KG1 (cell line): ENCODE measurements around the gene TTC16.
A peak's percentile ranks its signal among the peaks of the same experiment; 100 is the strongest.

Experiments used
- DNase-seq: peaks from one replicate; lab custom pipeline; 2025; lab: John Stamatoyannopoulos, UW

Gene TTC16, protein sequence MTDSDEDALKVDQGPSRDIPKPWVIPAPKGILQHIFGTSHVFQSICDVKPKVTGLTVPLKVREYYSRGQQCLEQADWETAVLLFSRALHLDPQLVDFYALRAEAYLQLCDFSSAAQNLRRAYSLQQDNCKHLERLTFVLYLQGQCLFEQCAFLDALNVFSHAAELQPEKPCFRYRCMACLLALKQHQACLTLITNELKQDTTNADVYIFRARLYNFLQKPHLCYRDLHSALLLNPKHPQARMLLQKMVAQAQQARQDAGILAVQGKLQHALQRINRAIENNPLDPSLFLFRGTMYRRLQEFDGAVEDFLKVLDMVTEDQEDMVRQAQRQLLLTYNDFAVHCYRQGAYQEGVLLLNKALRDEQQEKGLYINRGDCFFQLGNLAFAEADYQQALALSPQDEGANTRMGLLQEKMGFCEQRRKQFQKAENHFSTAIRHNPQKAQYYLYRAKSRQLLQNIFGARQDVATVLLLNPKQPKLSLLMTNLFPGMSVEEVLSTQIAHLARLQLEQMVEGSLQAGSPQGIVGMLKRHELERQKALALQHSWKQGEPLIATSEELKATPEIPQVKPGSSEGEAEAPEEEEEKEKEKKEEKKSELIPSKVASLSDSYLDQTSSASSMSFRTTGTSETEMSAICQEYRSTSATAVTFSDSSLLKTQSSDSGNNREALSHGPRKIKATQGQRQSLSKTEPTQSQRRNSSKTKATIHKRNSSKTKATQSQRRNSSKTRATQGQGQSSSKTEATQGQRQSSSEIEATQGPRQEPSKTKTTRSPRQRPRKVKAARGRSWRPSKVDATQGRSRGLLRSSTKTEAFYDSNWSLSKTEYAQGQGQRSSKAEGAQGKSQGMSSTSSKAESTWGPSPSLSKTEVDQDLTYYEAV

DNA sequence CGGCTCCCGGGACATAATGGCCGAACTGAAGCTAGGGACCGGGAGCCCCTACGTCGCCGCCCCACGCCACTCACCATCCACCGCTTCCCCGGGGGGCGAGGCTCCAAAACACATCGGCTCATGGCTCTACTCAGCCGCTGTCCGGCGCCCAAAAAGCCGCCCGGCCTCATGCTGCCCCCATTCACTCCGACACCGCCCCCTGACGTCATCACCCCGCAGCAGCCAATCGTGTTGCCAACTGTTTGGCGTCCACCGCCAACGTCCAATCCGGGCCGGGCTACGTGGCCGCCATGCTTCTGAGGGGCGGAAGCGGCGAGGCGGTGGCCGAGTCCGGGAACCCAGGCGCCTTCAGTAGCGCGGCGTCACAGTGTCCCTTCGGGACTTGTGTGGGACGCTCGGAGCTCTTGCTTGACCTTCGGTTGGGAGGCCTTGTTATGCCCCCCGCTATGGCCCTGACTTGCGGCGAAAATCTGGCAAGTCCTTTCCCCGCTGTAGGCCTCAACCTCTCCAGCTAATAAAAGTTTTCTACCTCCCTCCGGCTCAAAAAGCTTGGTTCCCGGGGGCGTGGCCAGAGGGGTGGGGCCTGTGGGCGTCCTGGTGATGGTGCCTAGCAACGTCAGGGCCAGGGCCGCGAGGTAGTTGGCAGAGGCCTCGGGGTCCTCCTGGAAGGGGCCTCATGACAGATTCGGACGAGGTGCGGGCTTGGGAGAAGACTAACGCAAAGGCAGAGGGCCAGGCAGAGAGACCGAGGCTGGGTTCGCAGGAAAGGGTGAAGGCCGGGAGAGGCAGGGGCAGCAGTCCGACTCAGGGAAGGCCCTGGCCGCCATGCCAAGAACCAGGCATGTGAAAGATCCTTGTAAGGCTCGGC is at the start of gene TTC16, which contains the start of gene PTRH1:
Gene TTC16, plus strand, starts transcription at position 610 of the 868 bp plus-strand sequence. Its CDS starts 67 bp downstream, at position 677.
Gene PTRH1, minus strand, starts transcription at position 194 of the 868 bp plus-strand sequence. Its CDS starts 24 bp downstream, at position 170.
- peak; percentile 94 for DNase-seq

DNA sequence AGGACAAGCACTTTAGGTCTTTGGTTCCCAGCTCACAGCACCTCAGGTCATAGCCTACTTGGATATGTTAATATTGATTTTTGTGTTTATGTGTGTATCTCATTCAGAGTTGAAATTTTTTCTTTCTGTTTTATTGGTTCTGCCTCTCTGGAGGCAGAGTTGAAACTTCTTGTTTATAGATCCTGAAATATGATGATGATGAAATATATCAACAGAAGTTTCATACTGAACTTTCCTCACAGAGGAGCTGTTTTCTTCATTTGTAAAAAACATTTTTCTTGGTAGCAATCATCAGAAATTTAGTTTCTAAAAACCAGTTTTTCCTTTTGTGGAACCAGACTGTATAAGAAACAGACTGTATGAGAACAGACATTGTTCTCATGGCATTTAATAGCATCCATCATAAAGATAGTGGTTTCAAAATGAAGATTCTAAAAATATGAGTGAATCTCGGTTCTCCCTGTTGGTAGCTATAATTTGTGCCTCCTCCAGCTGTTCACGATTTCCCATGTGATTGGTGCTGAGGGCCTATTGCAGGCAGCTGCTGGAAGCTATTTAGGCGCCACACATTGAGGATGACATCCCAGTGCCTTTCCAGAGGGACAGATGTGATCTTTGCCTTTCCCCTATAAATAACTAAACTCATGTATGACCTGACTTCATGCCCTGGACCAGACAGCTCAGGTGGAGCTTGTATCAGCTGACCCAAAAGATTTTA is 48.6 kb upstream of the TTC16 start:
- DNase-seq = no peak

DNA sequence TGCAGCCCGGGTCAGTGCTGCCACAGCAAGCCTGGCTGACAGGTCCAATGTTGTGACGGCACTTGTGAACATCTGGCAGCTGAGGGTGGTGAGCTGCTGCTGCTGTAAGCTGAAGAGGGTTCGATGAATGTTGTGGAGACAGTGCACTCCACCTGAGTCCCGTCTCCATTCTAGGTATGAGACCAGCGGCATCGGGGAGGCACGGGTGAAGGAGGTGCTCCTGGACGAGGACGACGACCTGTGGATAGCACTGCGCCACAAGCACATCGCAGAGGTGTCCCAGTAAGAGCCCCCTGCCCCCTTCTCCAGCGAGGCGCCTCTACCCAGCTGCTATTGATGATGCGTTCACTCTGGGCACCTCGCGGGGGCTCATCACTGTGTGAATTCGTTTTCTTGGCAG is 48.0 kb upstream of the TTC16 start:
- DNase-seq = no peak

DNA sequence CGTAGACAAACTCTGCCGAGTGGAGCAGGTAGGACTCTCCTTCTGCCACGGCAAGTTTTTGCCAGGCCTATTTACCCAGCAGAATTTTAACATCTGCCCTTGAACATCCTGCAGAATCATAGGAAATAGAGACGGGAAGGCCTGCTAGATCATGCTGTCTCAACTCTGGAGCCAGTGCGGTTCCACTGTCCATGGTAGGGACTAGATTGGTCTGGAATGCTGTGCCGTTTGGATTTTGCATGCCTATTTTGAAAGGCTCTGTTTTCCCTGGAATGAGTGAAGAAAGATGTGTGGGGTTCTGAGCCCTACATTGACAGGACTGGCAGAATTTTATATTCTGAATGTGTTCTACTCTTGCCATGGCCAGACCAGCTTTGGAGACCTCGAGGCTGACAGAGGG is 42.6 kb upstream of the TTC16 start:
- DNase-seq = no peak

DNA sequence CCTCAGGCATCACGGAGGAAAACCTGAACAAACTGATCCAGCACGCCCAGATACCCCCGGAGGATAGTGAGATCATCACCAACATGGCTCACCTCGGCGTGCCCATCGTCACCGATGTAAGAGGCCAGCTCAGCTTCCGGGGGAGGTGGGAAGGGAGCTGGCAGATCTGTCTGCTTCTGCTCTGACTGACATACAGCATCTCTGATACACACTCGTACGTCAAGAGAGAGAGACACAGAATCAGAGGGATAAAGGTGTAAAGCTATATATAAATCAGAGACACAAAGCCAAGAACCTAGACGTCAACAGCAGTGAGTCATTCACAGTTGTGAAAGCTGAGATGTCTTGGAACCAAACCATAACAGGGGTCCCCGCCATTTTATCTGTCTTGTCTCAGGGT is 39.2 kb upstream of the TTC16 start:
- DNase-seq = no peak

DNA sequence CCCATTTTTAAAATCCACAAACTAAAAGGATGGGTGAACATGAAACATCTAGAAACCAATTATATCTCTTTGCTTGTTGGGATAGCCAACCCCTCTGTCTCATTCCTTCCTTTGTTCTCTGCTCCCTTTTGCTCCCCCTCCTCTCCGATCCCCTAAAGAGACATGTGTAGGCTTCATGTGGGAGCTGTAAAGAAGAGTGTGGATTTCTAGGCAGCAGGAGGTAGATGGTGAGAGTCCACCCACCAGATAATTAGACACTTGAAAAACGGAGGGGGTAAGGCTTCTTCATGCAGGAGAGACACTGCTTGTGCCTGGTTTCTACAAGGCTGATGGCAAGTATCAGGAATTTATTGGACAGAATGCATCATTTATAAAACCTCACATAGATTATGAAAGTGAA is 36.4 kb upstream of the TTC16 start:
- DNase-seq = no peak

DNA sequence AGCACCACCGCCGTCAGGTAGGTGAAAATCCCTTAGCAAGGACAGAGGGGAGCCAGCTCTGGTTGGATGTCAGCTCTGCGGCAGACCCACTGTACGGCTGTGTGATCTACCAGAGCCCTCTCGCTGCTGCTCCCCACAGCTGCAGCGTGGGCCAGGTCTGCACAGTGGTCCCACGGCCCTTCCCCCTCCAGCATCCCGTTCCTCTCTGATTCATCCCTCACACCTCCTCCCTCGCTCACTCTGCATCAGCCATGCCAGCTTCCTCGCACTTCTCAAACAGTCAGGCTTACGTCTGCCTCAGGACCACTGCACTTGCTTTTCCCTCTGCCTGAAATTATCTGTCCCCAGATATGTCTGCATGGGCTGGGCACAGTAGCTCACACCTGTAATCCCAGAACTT is 35.7 kb upstream of the TTC16 start:
- no peak for DNase-seq

DNA sequence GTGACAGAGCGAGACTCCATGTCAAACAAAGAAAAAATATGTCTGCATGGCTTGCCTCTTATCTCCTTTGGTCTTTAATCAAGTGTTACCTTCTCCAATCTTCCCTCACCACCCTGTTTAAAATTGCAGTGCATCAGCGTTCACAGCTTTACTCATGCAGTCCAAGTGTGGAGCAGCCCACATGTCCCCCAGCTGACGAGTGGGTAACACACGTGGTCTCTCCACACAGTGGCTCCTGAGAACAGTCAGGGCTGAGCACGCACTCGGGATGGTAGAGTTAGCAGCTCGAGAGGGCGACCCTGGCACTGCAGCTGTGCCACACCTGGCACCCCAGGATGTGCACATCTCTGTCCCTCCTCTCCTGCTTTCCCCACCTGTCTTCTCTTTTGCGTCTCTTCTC is 35.0 kb upstream of the TTC16 start:
- no peak for DNase-seq

DNA sequence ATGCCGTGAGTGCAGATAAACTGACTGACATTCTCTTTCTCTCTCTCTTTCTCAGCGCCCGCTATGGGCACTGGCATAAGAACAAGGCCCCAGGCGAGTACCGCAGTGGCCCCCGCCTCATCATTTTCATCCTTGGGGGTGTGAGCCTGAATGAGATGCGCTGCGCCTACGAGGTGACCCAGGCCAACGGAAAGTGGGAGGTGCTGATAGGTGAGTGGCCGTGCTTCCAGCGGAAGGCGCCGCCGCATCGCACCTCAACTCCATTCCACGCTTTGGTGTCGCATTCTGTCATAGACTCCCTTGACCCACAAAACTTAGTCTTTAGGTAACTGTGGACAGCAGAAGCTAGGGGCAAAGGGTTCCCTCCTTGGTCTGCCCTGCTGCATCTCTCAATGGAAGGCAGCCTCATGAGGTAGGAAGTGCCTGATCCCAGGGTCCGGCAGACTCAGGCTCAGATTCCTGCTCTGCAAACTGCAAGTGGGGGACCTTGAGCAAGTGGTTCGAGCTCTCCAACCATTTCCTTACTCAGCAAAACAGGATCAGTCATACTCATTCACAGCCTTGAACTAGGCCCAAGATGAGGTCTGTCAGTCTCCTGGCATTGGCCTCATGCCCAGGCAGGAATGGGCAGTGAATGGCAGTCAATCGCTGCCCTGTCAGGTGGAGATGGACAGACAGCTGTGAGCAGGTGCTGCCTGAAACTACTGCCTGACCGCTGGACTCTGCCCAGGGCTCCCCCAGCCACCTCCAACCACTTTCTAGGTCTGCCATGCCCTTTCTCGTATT is 33.3 kb upstream of the TTC16 start:
- no peak for DNase-seq

DNA sequence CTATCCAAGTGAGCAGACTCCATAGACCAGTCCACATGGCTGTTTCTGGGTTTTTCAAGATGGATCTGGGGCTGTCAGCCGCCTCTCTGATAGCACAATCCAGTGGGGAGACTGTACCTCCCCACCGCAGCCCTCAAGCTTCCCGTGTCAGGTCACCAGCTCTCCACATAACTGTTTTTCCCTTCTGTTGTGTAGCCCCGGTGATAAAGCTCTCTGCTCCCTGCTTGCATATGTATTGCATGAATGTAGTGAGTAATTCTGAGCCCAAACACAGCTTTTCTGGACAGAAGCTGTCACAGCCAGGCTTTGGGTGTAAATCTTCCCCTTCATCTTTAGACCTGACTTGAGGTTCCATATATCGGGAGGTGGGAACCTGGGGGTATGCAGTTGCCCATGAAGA is 32.2 kb upstream of the TTC16 start:
- DNase-seq = no peak

DNA sequence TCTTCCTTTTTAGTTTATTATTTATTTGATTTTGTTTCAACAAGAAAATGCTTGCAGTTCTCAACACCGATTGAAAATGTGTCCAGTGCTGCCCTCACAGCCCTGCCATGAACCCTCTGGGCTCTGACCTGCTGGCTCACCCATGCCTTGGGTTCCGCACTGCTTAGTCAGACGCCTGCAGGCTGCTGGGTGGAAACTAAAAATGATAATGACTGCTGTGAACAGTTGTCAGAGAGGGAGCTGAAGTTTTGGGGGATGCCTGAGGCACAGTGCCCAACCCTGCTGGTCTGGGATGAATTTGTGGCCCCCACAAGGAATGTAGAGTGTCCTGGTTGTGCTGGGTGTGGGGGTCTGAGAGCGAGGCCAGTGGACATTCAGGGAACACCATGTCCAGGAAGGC is 31.3 kb upstream of the TTC16 start:
- DNase-seq = no peak

DNA sequence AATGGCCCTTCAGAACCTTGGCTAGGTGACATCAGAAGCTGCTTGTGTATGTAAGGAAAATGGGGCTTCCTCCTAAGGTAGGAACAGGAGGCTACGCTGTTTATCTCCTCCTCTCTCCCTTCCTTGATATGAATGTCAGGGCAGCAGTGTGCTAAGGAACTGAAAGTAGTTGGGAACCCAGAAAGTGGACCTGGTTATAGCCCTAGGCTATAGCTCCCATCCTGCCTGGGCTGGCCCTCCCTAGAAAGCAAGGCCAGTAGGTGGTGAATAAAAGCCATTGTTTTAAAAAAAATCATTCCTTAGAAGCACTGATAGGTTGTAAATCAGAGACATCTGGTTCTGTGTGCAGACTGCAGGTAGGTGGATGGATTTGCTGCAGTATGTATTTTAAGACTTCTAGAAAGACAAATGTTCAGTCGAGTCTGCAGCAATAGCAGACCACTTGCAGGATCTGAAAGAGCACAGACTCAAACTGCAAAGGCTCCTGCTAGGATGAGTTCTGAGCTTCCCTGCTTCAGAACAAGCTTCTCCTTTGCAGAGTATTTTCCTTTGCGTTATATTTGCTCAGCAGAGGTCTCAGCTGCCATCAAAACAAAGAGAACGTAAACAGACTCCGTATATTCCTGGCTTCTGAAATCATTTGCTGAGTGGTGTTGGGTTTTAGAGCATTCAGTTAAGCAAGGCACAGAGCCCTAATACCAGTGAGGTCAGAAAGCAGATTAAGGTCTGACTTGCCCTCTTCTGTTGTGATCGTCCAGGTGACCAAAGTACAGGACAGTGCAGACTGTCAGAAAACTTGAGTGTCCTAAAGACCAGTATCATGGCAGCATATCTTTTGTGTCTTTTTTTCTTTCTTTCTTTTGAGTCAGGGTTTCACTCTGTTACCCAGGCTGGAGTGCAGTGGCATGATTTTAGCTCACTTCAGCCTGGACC is 29.2 kb upstream of the TTC16 start:
- DNase-seq = no peak

DNA sequence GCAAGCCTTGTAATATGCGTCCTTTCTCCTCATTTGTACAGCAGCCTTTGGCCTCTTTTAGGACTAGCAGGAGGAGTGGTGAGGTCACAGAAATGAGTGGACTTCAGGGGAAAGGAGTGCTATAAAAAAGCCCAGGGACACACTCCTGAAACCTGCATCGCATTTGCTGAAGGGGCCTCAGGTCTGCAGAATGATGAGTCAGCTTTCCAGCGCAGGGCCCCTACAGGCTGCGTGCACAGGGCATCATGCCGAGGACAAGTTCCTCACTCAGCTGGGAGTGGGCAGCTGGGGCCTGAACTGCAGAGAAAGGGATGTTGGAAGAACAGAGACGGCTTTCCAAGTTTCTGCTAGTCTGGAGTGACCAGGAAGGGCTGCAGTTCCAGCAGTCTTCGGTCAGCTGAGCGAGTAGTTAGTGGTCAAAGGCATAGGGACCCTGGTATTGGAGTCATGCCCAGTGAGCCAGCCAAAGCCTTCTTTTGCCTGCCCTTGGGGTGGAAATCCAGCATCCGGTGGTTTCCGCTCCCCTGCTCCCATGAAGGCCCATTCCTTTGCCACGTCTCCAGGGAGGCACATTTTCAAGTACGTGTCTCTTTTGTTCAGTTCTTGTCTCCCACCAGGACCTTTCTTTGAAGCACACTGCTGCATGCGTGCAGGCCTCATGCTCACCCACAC is 26.4 kb upstream of the TTC16 start:
- DNase-seq = no peak

DNA sequence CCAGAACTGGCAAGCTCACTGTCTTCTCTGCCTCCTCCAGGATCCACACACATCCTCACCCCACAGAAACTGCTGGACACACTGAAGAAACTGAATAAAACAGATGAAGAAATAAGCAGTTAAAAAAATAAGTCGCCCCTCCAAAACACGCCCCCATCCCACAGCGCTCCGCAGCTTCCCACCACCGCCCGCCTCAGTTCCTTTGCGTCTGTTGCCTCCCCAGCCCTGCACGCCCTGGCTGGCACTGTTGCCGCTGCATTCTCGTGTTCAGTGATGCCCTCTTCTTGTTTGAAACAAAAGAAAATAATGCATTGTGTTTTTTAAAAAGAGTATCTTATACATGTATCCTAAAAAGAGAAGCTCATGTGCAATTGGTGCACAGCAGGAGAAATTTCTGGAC is 25.1 kb upstream of the TTC16 start:
- no peak for DNase-seq

DNA sequence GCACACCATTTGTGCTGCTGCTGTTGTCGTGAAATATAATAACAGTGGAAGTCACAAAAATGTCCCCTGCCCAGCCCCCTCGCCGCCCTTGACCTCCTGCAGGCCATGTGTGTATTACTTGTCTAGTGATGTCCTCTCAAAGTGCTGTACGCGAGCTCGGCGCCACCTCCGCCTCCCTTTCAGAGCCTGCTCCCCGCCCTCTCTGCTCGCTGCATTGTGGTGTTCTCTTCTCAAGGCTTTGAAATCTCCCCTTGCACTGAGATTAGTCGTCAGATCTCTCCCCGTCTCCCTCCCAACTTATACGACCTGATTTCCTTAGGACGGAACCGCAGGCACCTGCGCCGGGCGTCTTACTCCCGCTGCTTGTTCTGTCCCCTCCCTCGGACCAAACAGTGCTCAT is 23.8 kb upstream of the TTC16 start:
- no peak for DNase-seq

DNA sequence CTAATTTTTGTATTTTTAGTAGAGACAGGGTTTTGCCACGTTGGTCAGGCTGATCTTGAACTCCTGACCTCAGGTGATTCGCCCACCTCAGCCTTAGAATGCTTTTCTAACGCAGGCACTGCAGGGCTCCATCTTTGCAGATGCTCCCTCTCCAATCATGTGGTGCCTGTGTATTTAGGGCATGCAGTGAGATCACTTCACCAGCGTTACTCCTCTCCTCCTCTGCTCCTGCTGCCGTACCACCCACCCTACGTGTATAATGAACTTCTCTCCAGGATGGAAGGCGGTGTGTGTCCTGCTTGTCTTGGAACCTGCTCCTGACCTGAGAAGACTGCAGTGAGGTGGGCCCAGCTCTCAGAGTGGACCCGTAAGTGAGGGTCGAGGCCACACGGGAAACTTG is 22.7 kb upstream of the TTC16 start:
- DNase-seq = no peak

DNA sequence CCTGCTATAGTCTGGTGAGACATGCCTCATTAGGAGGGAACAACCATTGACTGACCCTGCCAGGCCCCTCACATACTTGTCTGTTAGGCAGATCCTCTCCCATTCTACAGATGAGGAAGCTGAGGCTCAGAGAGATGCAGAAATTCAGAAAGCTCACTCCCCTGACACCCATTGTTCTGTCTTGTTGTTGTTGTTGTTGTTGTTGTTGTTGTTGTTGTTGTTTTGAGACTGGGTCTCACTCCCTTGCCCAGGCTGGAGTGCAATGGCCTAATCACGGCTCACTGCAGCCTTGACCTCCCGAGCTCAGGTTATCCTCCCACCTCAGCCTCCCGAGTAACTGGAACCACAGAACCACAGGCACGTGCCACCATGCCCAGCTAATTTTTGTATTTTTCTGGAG is 22.2 kb upstream of the TTC16 start:
- DNase-seq = no peak

DNA sequence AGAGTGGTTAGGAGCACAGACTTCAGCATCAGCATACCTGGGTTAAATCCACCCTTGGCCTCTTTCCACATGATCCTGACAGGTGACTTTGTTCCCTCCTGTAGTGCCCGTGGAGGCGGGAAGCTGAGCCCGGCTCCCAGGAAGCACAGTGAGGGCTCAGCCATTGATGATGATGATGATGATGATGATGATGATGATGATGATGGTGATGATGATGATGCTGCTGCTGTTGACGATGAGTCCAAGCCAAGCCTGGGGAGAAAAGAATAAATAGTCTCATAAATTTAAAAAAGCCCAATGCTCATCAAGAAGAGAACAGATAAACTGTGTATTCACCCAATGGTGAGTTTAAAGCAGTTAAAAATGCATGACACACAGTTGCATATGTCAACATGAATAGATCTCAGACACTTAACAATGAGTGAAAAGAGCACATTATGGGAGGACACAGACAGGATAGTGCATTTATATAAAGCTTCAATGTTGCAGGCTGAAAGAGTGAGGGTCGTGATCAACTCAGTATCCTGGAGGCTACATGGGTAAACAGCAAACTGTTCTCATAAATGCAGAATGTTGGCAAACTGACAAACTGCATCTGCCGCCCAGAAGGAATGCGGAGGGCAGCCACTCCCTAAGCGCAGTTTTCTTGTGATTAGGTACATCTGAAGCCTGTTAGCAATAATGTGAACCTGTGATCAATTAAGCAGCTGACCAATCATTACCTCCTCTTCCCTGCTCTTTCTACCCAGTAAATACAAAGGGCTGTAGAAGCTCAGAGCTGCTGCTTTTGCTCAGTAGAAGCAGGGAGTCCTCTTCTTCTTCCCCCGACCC is 20.8 kb upstream of the TTC16 start:
- no peak for DNase-seq
